Panc1 (cell line): ENCODE results near the gene CBFB. TPM values are rescaled to one million over a fixed set of nuclear protein-coding genes. Genes with fewer than 3 reads are reported as not detected.

Source experiments
- ATAC-seq: fragments of 200-7000 bp; cut with Tn5 transposase; 2 replicates; pipeline ENCODE4 v1.9.1; 2020; ENCODE audit warnings: mild to moderate bottlenecking, moderate library complexity
- BruUV-seq: library from RNA; stranded (reverse); fragments of 400-500 nt; replicated peaks from 2 replicates; lab custom pipeline; 2021; lab: Mats Ljungman, UMichigan
- CTCF ChIA-PET: fragments of 300-600 bp; sonication (Branson Sonifier 250); formaldehyde crosslinking; loops from one replicate; lab custom pipeline; 2022; ENCODE audit warnings: antibody characterized with exemption; lab: Charles Lee
- POLR2A ChIA-PET: fragments of 300-600 bp; sonication (Branson Sonifier 250); formaldehyde crosslinking; loops from one replicate; lab custom pipeline; 2022; ENCODE audit warnings: antibody characterized with exemption; lab: Charles Lee
- DNase-seq: peaks from one replicate; pipeline ENCODE4 v3.0.0-alpha.2; 2010; ENCODE audit warnings: low read depth, low spot score
- H3K27ac ChIP-seq: 2 replicates; pipeline ENCODE4 v1.5.1; 2011; ENCODE audit warnings: mild to moderate bottlenecking, low read length, inconsistent platforms
- H3K27me3 ChIP-seq: fragments of 200-500 bp; sonication (Bioruptor generic); 2 replicates; pipeline ENCODE4 v1.6.0; 2014; ENCODE audit warnings: low read length, inconsistent platforms; ENCODE audit not compliant: control insufficient read depth, insufficient read depth
- H3K36me3 ChIP-seq: fragments of 200-500 bp; sonication (Bioruptor generic); 2 replicates; pipeline ENCODE4 v1.5.1; 2014; ENCODE audit warnings: inconsistent platforms, mild to moderate bottlenecking, low read length, moderate library complexity; ENCODE audit not compliant: control insufficient read depth, insufficient read depth
- H3K4me1 ChIP-seq: 2 replicates; pipeline ENCODE4 v1.5.1; 2011; ENCODE audit warnings: inconsistent platforms, mild to moderate bottlenecking, low read length, moderate library complexity; ENCODE audit not compliant: control insufficient read depth, insufficient read depth
- H3K4me3 ChIP-seq, 2 experiments: 2 replicates each; pipeline ENCODE4 v1.5.1; 2011 to 2012; ENCODE audit warnings: low read depth in 2 of 2, low read length in 2 of 2, mild to moderate bottlenecking in 2 of 2, inconsistent platforms in 1 of 2, moderate library complexity in 1 of 2
- H3K9me3 ChIP-seq: fragments of 200-500 bp; sonication (Bioruptor generic); 2 replicates; pipeline ENCODE4 v1.5.1; 2014; ENCODE audit warnings: low read depth, mild to moderate bottlenecking, inconsistent platforms, low read length, moderate library complexity; ENCODE audit not compliant: control insufficient read depth, insufficient read depth
- CTCF ChIP-seq: fragments of 450-650 bp; IDR thresholded peaks from 2 replicates; pipeline ENCODE4 v1.5.1; 2017; ENCODE audit warnings: mild to moderate bottlenecking
- POLR2AphosphoS5 ChIP-seq: IDR thresholded peaks from 2 replicates; pipeline ENCODE4 v1.6.1; 2012; ENCODE audit warnings: mild to moderate bottlenecking, low read depth, low read length, moderate library complexity
- REST ChIP-seq, 2 experiments: IDR thresholded peaks; 2 replicates each; pipeline ENCODE4 v1.6.1; 2011 to 2012; ENCODE audit warnings: low read depth in 2 of 2, control low read depth in 1 of 2, low read length in 1 of 2, mild to moderate bottlenecking in 1 of 2, moderate library complexity in 1 of 2; ENCODE audit not compliant: insufficient read depth in 1 of 2
- SIN3A ChIP-seq: IDR thresholded peaks from 2 replicates; pipeline ENCODE4 v1.6.1; 2012; ENCODE audit warnings: low read depth, mild to moderate bottlenecking, low read length, moderate library complexity, borderline replicate concordance; ENCODE audit not compliant: insufficient read depth
- TCF7L2 ChIP-seq: IDR thresholded peaks from 2 replicates; pipeline ENCODE4 v1.6.1; 2011; ENCODE audit warnings: mild to moderate bottlenecking, low read depth, low read length, inconsistent platforms
- in situ Hi-C: cut with HindIII; loops from 2 replicates; pipeline ENCODE4 v1.10.0; 2016; ENCODE audit warnings: low sequenced_read_pairs, low pct_unique_long_range_greater_than_20kb
- intact Hi-C: fragments of 100-400 bp; cut with micrococcal nuclease; formaldehyde crosslinking; loops from one replicate; pipeline ENCODE4 v1.10.0; 2022; ENCODE audit not compliant: unreplicated experiment
- total RNA-seq: library from RNA; stranded (reverse); gene quantifications from one replicate; pipeline ENCODE4 v1.2.1, GENCODE V29; 2021; ENCODE audit not compliant: unreplicated experiment

The CBFB gene
- total RNA-seq, 1 experiment from 2014 or later: 66.4 TPM

GRCh38 chr16:67117716-67118115 lies 88.8 kb downstream of the CBFB start:
- POLR2A ChIA-PET: interaction anchor here (0.6 kb wide), 1 partner anchor 14 kb away, joined by 3 read pairs; no protein-coding TSS in a partner anchor
- ATAC-seq (no peak), DNase-seq (no peak)
- TF ChIP-seq REST (IDR thresholded peaks at IDR 0.05; ENCODE audit: insufficient read depth in 1 of 2, low read depth in 2 of 2, low read length in 1 of 2) (no peak), CTCF (no peak), TCF7L2 (no peak), POLR2AphosphoS5 (no peak), SIN3A (no peak)
- H3K36me3 ChIP-seq: no peaks in the 10 kb centered on the region; the same call in 1 of the 2 replicates
- no peaks in the 10 kb centered on the region for H3K27me3 ChIP-seq
- no peaks in the 10 kb centered on the region for H3K4me1 ChIP-seq
- no TSS peak for BruUV-seq
- no peak overlapping the region for H3K27ac ChIP-seq
- in situ Hi-C loops (no loop called here), intact Hi-C loops (no loop called here)
- H3K9me3 ChIP-seq: no peaks in the 10 kb centered on the region
- no peak overlapping the region for H3K4me3 ChIP-seq
- CTCF ChIA-PET: interaction anchor here (0.6 kb wide), 1 partner anchor 143 kb away, joined by 4 read pairs; no protein-coding TSS in a partner anchor

- no peak for ATAC-seq
- H3K36me3 ChIP-seq: no peaks in the 10 kb centered on the region; the same call in 1 of the 2 replicates
- CTCF ChIA-PET: no interaction called here
Measured at GRCh38 chr16:67120025-67120424, 91.1 kb downstream of the CBFB start.

More at GRCh38 chr16:67120025-67120424, 91.1 kb downstream of the CBFB start:
- H3K27ac ChIP-seq: no peak overlapping the region
- H3K4me1 ChIP-seq: no peaks in the 10 kb centered on the region
- H3K27me3 ChIP-seq: no peaks in the 10 kb centered on the region
- no peaks in the 10 kb centered on the region for H3K9me3 ChIP-seq
- no peak overlapping the region for H3K4me3 ChIP-seq
- TF ChIP-seq CTCF (no peak), POLR2AphosphoS5 (no peak), TCF7L2 (no peak), SIN3A (no peak), REST (IDR thresholded peaks at IDR 0.05; ENCODE audit: insufficient read depth in 1 of 2, low read depth in 2 of 2, low read length in 1 of 2) (no peak)
- DNase-seq: no peak
- intact Hi-C loops (no loop called here), in situ Hi-C loops (no loop called here)
- no TSS peak for BruUV-seq
- POLR2A ChIA-PET: no interaction called here
